Measurements from ENCODE around the gene NTRK2.

DNA sequence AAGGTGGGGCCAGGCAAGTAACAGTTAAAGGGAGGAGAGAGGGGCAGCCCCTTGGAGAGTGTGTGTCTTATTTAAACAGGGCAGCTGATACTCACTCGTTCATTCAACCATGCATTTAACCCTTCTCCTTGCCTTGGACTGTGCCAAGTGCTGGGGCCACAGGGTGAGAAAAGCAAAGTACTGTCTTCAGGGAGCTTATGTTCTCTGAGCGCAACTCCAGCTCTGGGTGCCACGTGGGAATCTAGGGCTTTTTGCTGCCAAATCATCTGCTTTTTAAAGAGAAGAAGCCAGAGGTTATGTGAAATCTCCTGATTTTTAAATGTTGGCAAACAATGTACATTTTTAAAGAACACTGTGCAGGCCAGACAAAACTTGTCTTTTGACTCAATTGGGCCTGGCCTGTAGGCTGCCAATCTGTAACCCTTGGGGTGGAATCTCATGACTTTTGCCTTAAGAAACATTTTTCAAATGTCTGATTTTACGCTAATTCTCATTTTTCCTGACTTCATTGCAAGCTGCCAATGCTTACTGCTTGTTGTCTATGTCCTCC is 157.8 kb downstream of the NTRK2 start:
- TF ChIP-seq, protein P1, sequence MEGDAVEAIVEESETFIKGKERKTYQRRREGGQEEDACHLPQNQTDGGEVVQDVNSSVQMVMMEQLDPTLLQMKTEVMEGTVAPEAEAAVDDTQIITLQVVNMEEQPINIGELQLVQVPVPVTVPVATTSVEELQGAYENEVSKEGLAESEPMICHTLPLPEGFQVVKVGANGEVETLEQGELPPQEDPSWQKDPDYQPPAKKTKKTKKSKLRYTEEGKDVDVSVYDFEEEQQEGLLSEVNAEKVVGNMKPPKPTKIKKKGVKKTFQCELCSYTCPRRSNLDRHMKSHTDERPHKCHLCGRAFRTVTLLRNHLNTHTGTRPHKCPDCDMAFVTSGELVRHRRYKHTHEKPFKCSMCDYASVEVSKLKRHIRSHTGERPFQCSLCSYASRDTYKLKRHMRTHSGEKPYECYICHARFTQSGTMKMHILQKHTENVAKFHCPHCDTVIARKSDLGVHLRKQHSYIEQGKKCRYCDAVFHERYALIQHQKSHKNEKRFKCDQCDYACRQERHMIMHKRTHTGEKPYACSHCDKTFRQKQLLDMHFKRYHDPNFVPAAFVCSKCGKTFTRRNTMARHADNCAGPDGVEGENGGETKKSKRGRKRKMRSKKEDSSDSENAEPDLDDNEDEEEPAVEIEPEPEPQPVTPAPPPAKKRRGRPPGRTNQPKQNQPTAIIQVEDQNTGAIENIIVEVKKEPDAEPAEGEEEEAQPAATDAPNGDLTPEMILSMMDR (tag by site-specific recombination; IDR thresholded peaks at IDR 0.05): no peak
- no peak for TF ChIP-seq ZNF274 (IDR thresholded peaks at IDR 0.05; ENCODE audit: low read length)
- TF ChIP-seq ZNF274 (tag by site-specific recombination; IDR thresholded peaks at IDR 0.05; ENCODE audit: borderline replicate concordance): no peak
- TF ChIP-seq, protein P2, sequence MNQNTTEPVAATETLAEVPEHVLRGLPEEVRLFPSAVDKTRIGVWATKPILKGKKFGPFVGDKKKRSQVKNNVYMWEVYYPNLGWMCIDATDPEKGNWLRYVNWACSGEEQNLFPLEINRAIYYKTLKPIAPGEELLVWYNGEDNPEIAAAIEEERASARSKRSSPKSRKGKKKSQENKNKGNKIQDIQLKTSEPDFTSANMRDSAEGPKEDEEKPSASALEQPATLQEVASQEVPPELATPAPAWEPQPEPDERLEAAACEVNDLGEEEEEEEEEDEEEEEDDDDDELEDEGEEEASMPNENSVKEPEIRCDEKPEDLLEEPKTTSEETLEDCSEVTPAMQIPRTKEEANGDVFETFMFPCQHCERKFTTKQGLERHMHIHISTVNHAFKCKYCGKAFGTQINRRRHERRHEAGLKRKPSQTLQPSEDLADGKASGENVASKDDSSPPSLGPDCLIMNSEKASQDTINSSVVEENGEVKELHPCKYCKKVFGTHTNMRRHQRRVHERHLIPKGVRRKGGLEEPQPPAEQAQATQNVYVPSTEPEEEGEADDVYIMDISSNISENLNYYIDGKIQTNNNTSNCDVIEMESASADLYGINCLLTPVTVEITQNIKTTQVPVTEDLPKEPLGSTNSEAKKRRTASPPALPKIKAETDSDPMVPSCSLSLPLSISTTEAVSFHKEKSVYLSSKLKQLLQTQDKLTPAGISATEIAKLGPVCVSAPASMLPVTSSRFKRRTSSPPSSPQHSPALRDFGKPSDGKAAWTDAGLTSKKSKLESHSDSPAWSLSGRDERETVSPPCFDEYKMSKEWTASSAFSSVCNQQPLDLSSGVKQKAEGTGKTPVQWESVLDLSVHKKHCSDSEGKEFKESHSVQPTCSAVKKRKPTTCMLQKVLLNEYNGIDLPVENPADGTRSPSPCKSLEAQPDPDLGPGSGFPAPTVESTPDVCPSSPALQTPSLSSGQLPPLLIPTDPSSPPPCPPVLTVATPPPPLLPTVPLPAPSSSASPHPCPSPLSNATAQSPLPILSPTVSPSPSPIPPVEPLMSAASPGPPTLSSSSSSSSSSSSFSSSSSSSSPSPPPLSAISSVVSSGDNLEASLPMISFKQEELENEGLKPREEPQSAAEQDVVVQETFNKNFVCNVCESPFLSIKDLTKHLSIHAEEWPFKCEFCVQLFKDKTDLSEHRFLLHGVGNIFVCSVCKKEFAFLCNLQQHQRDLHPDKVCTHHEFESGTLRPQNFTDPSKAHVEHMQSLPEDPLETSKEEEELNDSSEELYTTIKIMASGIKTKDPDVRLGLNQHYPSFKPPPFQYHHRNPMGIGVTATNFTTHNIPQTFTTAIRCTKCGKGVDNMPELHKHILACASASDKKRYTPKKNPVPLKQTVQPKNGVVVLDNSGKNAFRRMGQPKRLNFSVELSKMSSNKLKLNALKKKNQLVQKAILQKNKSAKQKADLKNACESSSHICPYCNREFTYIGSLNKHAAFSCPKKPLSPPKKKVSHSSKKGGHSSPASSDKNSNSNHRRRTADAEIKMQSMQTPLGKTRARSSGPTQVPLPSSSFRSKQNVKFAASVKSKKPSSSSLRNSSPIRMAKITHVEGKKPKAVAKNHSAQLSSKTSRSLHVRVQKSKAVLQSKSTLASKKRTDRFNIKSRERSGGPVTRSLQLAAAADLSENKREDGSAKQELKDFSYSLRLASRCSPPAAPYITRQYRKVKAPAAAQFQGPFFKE (tag by site-specific recombination; IDR thresholded peaks at IDR 0.05; ENCODE audit: borderline replicate concordance): no peak
- no peak for TF ChIP-seq ZNF629 (tag by site-specific recombination; IDR thresholded peaks at IDR 0.05)
- no peak for TF ChIP-seq ZSCAN16 (tag by site-specific recombination; IDR thresholded peaks at IDR 0.05)
- no peak for TF ChIP-seq KLF7 (tag by site-specific recombination; IDR thresholded peaks at IDR 0.05; ENCODE audit: borderline replicate concordance)
- no peak for TF ChIP-seq ZNF292 (tag by site-specific recombination; IDR thresholded peaks at IDR 0.05; ENCODE audit: borderline replicate concordance, low read depth)
- TF ChIP-seq, protein P3, sequence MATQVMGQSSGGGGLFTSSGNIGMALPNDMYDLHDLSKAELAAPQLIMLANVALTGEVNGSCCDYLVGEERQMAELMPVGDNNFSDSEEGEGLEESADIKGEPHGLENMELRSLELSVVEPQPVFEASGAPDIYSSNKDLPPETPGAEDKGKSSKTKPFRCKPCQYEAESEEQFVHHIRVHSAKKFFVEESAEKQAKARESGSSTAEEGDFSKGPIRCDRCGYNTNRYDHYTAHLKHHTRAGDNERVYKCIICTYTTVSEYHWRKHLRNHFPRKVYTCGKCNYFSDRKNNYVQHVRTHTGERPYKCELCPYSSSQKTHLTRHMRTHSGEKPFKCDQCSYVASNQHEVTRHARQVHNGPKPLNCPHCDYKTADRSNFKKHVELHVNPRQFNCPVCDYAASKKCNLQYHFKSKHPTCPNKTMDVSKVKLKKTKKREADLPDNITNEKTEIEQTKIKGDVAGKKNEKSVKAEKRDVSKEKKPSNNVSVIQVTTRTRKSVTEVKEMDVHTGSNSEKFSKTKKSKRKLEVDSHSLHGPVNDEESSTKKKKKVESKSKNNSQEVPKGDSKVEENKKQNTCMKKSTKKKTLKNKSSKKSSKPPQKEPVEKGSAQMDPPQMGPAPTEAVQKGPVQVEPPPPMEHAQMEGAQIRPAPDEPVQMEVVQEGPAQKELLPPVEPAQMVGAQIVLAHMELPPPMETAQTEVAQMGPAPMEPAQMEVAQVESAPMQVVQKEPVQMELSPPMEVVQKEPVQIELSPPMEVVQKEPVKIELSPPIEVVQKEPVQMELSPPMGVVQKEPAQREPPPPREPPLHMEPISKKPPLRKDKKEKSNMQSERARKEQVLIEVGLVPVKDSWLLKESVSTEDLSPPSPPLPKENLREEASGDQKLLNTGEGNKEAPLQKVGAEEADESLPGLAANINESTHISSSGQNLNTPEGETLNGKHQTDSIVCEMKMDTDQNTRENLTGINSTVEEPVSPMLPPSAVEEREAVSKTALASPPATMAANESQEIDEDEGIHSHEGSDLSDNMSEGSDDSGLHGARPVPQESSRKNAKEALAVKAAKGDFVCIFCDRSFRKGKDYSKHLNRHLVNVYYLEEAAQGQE (tag by site-specific recombination; IDR thresholded peaks at IDR 0.05): no peak
- no peak for TF ChIP-seq ZBTB21 (tag by site-specific recombination; IDR thresholded peaks at IDR 0.05)
- TF ChIP-seq, protein P4, sequence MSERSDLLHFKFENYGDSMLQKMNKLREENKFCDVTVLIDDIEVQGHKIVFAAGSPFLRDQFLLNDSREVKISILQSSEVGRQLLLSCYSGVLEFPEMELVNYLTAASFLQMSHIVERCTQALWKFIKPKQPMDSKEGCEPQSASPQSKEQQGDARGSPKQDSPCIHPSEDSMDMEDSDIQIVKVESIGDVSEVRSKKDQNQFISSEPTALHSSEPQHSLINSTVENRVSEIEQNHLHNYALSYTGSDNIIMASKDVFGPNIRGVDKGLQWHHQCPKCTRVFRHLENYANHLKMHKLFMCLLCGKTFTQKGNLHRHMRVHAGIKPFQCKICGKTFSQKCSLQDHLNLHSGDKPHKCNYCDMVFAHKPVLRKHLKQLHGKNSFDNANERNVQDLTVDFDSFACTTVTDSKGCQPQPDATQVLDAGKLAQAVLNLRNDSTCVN (tag by site-specific recombination; optimal IDR thresholded peaks at IDR 0.05): no peak
- TF ChIP-seq, protein P5, sequence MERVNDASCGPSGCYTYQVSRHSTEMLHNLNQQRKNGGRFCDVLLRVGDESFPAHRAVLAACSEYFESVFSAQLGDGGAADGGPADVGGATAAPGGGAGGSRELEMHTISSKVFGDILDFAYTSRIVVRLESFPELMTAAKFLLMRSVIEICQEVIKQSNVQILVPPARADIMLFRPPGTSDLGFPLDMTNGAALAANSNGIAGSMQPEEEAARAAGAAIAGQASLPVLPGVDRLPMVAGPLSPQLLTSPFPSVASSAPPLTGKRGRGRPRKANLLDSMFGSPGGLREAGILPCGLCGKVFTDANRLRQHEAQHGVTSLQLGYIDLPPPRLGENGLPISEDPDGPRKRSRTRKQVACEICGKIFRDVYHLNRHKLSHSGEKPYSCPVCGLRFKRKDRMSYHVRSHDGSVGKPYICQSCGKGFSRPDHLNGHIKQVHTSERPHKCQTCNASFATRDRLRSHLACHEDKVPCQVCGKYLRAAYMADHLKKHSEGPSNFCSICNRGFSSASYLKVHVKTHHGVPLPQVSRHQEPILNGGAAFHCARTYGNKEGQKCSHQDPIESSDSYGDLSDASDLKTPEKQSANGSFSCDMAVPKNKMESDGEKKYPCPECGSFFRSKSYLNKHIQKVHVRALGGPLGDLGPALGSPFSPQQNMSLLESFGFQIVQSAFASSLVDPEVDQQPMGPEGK (tag by site-specific recombination; IDR thresholded peaks at IDR 0.05): no peak
- TF ChIP-seq, protein P6, sequence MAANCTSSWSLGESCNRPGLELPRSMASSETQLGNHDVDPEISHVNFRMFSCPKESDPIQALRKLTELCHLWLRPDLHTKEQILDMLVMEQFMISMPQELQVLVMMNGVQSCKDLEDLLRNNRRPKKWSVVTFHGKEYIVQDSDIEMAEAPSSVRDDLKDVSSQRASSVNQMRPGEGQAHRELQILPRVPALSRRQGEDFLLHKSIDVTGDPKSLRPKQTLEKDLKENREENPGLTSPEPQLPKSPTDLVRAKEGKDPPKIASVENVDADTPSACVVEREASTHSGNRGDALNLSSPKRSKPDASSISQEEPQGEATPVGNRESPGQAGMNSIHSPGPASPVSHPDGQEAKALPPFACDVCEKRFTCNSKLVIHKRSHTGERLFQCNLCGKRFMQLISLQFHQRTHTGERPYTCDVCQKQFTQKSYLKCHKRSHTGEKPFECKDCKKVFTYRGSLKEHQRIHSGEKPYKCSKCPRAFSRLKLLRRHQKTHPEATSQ (tag by site-specific recombination; IDR thresholded peaks at IDR 0.05): no peak
- TF ChIP-seq RBAK (tag by site-specific recombination; IDR thresholded peaks at IDR 0.05): no peak

All from HEK293 (cell line).